ENCODE measurements around the gene HPSE2.

HPSE2 gene

GRCh38 chr10:98696516-98696915 is 539.1 kb downstream of the HPSE2 start:
- in situ Hi-C loops (cut with HindIII; ENCODE audit: low sequenced_read_pairs) = no loop called here

- in situ Hi-C loops (cut with HindIII; ENCODE audit: low sequenced_read_pairs) = no loop called here
Measured at GRCh38 chr10:98694883-98695282, 540.8 kb downstream of the HPSE2 start.

DNA sequence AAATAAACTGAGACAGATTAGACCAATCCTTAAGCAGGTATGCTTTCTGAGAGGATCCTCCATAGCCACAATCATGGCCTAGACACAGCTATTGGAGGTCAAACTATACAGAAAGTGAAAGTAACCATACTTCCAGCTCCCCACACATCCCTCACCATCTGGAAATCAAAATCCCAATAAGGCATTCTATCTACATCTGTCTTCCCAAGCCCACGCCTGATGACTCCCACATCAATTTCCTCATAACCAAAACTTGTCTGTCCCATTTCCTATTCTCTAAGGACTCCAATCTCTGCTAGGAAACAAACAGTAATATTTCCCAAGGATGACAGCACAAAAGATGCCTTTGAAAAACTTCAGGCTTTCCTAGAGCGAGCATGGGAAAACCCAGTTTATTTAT is 541.6 kb downstream of the HPSE2 start:
- in situ Hi-C loops (cut with HindIII; ENCODE audit: low sequenced_read_pairs) = no loop called here

DNA sequence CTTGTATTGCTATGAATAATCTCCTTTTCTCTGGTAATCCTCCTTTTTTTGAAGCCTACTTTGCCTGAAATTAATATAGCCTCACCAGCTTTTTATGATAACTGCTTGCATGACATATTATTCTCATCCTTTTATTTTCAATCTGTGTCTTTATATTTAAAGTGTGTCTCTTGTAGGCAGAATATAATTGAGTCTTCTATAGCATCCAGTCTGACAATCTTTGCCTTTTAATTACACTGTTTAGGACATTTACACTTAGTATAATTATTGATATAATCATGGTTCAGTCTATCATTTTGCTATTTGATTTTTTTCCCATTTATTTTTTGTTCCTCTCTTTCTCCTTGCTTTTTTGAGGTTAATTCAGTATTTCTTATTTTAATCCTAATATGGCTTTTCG is 548.0 kb downstream of the HPSE2 start:
- in situ Hi-C loops (cut with HindIII; ENCODE audit: low sequenced_read_pairs) = no loop called here

GRCh38 chr10:98684019-98684899 is 551.4 kb downstream of the HPSE2 start:
- in situ Hi-C loops (cut with HindIII; ENCODE audit: low sequenced_read_pairs) = no loop called here

GRCh38 chr10:98676895-98677294 is 558.8 kb downstream of the HPSE2 start:
- in situ Hi-C loops (cut with HindIII; ENCODE audit: low sequenced_read_pairs) = no loop called here

- in situ Hi-C loops (cut with HindIII; ENCODE audit: low sequenced_read_pairs) = no loop called here
Measured at GRCh38 chr10:98675902-98676301, 559.8 kb downstream of the HPSE2 start.

DNA sequence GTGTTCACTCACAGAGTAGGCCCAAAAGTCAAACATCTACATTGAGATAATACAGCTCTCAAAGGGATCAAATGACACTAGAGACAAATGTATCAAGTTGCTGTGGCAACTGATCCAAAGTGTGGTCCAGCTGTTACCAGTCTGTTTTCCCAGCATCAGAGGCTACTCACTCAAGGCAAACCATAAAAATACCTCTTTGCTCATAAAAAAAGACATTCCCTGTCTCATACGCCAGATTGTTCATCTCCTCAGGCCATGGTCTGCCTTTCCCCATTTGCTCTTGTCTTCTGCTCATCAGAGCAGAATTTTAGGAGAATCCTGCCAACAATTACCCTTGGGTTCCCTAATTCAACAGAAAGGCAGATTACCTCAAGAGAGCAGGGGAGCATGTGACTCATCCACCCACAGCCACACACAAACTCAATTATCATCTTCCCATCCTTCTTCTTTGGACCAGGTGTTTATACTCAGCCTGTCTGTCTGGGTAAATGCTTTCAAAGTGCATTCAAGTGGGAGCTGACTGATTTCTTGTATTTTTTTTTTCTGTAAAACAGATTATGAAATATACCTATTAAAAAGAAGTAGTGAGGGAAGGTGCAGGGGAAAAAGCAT is 562.4 kb downstream of the HPSE2 start:
- in situ Hi-C loops (cut with HindIII; ENCODE audit: low sequenced_read_pairs) = no loop called here

GRCh38 chr10:98667081-98667480 is 568.6 kb downstream of the HPSE2 start:
- in situ Hi-C loops (cut with HindIII; ENCODE audit: low sequenced_read_pairs) = no loop called here

DNA sequence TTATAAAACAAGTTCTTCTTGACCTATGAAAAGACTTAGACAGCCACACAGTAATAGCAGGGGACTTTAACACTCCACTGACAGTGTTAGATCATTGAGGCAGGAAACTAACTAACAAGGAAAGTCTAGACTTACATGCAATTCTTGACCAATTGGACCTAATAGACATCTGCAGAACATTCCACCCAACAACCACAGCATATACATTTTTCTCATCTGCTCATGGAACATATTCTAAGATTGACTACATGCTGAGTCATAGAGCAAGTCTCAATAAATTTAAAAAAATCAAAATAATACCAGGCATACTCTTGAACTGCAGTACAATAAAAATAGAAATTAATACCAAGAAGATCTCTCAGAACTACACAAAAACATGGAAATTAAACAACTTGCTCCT is 569.4 kb downstream of the HPSE2 start:
- in situ Hi-C loops (cut with HindIII; ENCODE audit: low sequenced_read_pairs) = no loop called here

DNA sequence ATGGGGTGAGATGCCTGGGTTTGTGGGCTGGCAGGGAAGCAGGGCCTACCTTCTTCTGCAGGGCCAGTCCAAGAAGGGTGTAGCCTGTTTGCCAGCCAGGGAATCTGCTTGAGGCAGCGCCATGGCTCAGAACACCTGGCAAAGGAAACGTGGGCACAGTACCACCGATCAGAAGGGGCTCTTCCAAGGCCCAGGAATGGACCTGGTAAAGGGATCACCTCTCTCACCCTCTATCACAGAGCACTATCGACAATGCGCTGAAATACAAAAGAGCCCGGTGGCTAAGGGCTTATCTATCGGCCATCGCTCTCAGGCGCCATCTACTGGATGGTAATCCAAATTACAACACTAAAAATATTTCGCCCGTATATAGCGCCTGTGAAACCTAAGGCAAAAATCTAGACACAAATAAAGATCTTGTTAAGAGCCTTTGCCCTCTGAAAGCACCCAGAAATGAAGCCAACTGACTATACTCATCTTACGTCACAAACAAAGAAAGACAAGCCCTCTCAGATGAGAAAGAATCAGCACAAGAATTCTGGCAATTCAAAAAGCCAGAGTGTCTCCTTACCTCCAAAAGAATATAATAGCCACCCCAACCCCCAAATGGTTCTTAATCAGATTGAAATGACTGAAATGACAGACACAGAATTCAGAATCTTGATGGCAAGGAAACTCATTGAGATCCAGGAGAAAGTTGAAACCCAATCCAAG is 571.2 kb downstream of the HPSE2 start:
- in situ Hi-C loops (cut with HindIII; ENCODE audit: low sequenced_read_pairs) = no loop called here

DNA sequence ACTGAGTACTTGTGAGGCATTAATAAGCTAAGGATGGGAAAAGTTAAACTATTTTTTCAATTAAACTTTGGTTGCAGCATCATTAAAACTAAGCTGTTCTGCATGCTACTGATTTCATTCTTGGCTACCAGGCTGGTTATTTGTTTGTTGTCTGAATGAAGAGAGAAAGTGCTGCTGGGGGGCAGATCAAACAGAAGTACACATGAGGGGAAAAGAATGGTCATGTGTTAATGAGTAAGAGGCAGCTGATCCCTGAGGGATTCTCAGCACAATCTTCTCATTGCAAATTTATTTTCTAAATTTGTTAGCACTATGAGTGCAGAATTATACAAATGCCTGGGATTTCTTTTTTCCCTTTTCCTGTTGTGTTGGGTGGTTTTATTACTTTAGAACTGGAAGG is 575.7 kb downstream of the HPSE2 start:
- in situ Hi-C loops (cut with HindIII; ENCODE audit: low sequenced_read_pairs) = no loop called here

GRCh38 chr10:98655492-98655891 is 580.2 kb downstream of the HPSE2 start:
- in situ Hi-C loops (cut with HindIII; ENCODE audit: low sequenced_read_pairs) = no loop called here

- in situ Hi-C loops (cut with HindIII; ENCODE audit: low sequenced_read_pairs) = loop anchor here (5.0 kb wide), 1 partner anchor 68 kb away; no protein-coding TSS in a partner anchor
Measured at GRCh38 chr10:98649170-98649569, 586.5 kb downstream of the HPSE2 start.

- in situ Hi-C loops (cut with HindIII; ENCODE audit: low sequenced_read_pairs) = loop anchor here (5.0 kb wide), 1 partner anchor 70 kb away; no protein-coding TSS in a partner anchor
Measured at GRCh38 chr10:98646998-98647917, 588.4 kb downstream of the HPSE2 start.

- in situ Hi-C loops (cut with HindIII; ENCODE audit: low sequenced_read_pairs) = no loop called here
Measured at GRCh38 chr10:98644466-98644865, 591.2 kb downstream of the HPSE2 start.

- in situ Hi-C loops (cut with HindIII; ENCODE audit: low sequenced_read_pairs) = no loop called here
Measured at GRCh38 chr10:98642281-98642680, 593.4 kb downstream of the HPSE2 start.

- in situ Hi-C loops (cut with HindIII; ENCODE audit: low sequenced_read_pairs) = loop anchor here (10.0 kb wide), 1 partner anchor 306 kb away; no protein-coding TSS in a partner anchor
Measured at GRCh38 chr10:98638920-98639319, 596.7 kb downstream of the HPSE2 start.

- in situ Hi-C loops (cut with HindIII; ENCODE audit: low sequenced_read_pairs) = loop anchor here (10.0 kb wide), 1 partner anchor 308 kb away; no protein-coding TSS in a partner anchor
Measured at GRCh38 chr10:98636921-98637329, 598.7 kb downstream of the HPSE2 start.

DNA sequence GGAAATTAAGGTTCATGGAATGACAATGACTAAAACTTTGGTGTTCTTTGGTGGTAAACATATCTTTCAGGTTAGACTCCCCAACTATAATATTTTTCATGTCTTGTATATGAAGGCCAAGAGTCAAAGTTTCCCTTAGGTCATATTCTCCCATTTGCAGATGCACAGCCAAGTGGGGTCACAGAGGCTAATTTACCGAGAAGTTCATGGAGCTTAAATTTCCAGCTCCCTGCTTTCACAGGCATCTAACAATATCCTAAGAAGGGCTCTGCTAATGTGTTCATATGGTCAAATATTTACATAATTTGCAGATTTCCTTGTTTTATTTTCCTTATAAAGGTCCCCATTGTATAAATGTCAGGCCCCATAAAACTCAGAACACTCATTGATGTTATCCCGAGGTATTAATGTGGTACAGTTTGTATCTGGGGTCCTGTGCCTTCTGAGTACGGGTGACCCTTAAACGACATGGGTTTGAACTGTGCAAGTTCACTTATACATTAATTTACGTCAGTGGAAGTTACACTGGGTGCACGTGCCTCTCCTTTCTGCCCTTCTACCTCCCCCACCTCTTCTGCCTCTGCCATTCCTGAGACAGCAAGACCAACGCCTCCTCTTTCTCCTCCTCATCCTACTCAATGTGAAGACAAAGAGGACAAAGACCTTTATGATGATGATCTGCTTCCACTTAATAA is 603.0 kb downstream of the HPSE2 start:
- in situ Hi-C loops (cut with HindIII; ENCODE audit: low sequenced_read_pairs) = loop anchor here (10.0 kb wide), 1 partner anchor 312 kb away; no protein-coding TSS in a partner anchor

All from endothelial cell of hepatic sinusoid (primary cell).